GM12874 (cell line): ENCODE data around the gene SULT2B1.

Experiments used
- CTCF ChIP-seq: IDR thresholded peaks from 2 replicates; pipeline ENCODE4 v1.5.1; 2011; ENCODE audit warnings: low read depth, mild to moderate bottlenecking, control low read depth, low read length, moderate library complexity; ENCODE audit not compliant: insufficient read depth

SULT2B1 gene

GRCh38 chr19:48554385-48555091, 2.6 kb downstream of the SULT2B1 start:
- TF ChIP-seq CTCF = no peak

GRCh38 chr19:48556163-48556562, 4.2 kb downstream of the SULT2B1 start:
- TF ChIP-seq CTCF = no peak

- no peak for TF ChIP-seq CTCF
Measured at GRCh38 chr19:48556825-48557224, 4.9 kb downstream of the SULT2B1 start.

DNA sequence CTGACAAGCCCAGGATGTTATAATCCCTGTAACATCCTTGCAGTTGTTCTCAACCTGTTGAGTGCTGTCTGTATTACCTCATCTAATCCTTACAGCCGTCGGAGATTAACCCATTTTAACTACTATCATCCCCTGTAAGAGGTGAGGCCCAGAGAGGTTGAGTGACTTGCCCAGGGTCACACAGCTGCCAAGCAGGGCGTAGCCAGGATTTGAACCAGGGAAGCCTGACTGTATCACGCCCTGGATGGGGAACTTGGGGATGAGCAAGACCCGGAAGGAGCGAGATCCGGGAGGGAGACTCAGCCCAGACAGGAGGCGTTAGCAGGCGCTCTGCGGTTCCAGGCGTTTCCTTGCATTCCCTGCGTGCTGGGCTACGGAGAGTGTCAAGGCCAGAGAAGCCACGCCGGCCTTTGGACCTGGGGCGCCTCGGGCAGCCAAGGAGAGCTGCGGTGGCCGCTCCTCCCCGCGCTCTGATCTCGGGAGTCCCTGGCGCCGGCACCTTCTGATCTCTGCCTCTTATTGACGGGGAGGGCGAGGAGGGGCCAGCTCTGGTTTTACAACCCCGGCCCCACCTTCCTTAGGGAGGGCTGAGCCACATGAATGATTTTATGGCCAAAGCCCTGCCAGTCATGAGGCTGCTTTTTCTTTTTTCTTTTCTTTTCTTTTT, 6.2 kb downstream of the SULT2B1 start:
- TF ChIP-seq CTCF = no peak

DNA sequence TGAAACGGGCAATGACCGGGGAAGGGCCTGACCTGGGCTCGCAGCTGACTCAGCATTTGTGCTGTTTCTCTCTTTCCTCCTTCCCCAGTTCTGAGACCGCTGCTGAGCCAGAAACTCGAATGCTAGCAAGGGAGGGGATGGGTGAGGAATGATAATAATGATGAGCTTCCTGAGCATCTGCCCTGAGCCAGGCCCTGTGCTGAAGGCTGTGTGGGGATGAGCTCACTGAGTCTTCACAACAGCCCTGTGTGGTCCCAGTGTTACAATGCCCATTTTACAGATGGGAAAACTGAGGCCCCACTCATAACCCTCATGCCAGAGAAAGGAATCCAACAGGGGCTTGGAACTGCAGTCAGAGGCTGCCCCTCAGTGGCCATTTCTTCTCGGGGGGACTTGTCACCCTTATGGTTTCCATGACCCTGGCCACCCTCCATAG, 8.1 kb downstream of the SULT2B1 start:
- TF ChIP-seq CTCF = no peak

GRCh38 chr19:48561412-48561811, 9.4 kb downstream of the SULT2B1 start:
- no peak for TF ChIP-seq CTCF

GRCh38 chr19:48565090-48565489, 13.1 kb downstream of the SULT2B1 start:
- TF ChIP-seq CTCF = no peak
